ENCODE measurements around the gene CCNL1. TPM values are rescaled to one million over a fixed set of nuclear protein-coding genes. Genes with fewer than 3 reads are reported as not detected.
A peak's percentile ranks its signal among the peaks of the same experiment; 100 is the strongest.
"Not testable (repeated sequence)": the region's sequence is repeated elsewhere in the genome, so short reads cannot be mapped to it uniquely, and the experiment has no call there.

CCNL1 gene
- total RNA-seq, 1 donor = 194 TPM

GRCh38 chr3:157201648-157202278, 41.8 kb upstream of the CCNL1 start:
- Histone ChIP-seq H3K27me3 (ENCODE audit: insufficient read depth, low read length) (no peaks in the 10 kb centered on the region), H3K36me3 (ENCODE audit: insufficient read depth, low read length) (no peaks in the 10 kb centered on the region), H3K4me1 (ENCODE audit: insufficient read depth, low read length) (peaks cover 38% of the 10 kb centered on the region), H3K9me3 (ENCODE audit: low read depth, low read length) (no peaks in the 10 kb centered on the region), H3K27ac (ENCODE audit: low read depth, low read length) (no peak overlapping the region), H4K20me1 (ENCODE audit: insufficient read depth, low read length) (no peaks in the 10 kb centered on the region), H3K4me2 (ENCODE audit: insufficient read depth, low read length) (peak overlapping the region; percentile 25), H3K4me3 (ENCODE audit: insufficient read depth, low read length) (no peak overlapping the region), H3K79me2 (ENCODE audit: insufficient read depth, low read length) (no peaks in the 10 kb centered on the region), H2AFZ (ENCODE audit: low read length) (no peak overlapping the region)
- TF ChIP-seq CTCF (IDR thresholded peaks at IDR 0.05; ENCODE audit: extremely low read depth, low read depth, low read length) = peak; percentile 60
- DNase-seq (ENCODE audit: insufficient read length, low spot score, missing footprints) = no peak

GRCh38 chr3:157199841-157200240, 39.9 kb upstream of the CCNL1 start:
- H3K27me3 ChIP-seq (ENCODE audit: insufficient read depth, low read length) = no peaks in the 10 kb centered on the region
- no peaks in the 10 kb centered on the region for H3K36me3 ChIP-seq (ENCODE audit: insufficient read depth, low read length)
- H3K27ac ChIP-seq (ENCODE audit: low read depth, low read length) = peak overlapping the region; percentile 51
- H3K79me2 ChIP-seq (ENCODE audit: insufficient read depth, low read length) = no peaks in the 10 kb centered on the region
- peak overlapping the region; percentile 73 for H2AFZ ChIP-seq (ENCODE audit: low read length)
- H3K9me3 ChIP-seq (ENCODE audit: low read depth, low read length) = no peaks in the 10 kb centered on the region
- H3K4me2 ChIP-seq (ENCODE audit: insufficient read depth, low read length) = peak overlapping the region; percentile 49
- H4K20me1 ChIP-seq (ENCODE audit: insufficient read depth, low read length) = no peaks in the 10 kb centered on the region
- no peak for TF ChIP-seq CTCF (IDR thresholded peaks at IDR 0.05; ENCODE audit: extremely low read depth, low read depth, low read length)
- no peak overlapping the region for H3K4me3 ChIP-seq (ENCODE audit: insufficient read depth, low read length)
- DNase-seq (ENCODE audit: insufficient read length, low spot score, missing footprints) = peak; percentile 81
- peaks cover 24% of the 10 kb centered on the region for H3K4me1 ChIP-seq (ENCODE audit: insufficient read depth, low read length)

- peaks cover 10% of the 10 kb centered on the region for H3K4me1 ChIP-seq (ENCODE audit: insufficient read depth, low read length)
- no peak overlapping the region for H3K4me3 ChIP-seq (ENCODE audit: insufficient read depth, low read length)
- TF ChIP-seq CTCF (IDR thresholded peaks at IDR 0.05; ENCODE audit: extremely low read depth, low read depth, low read length) = no peak
- no peaks in the 10 kb centered on the region for H3K79me2 ChIP-seq (ENCODE audit: insufficient read depth, low read length)
- H3K27me3 ChIP-seq (ENCODE audit: insufficient read depth, low read length) = no peaks in the 10 kb centered on the region
- no peak overlapping the region for H3K27ac ChIP-seq (ENCODE audit: low read depth, low read length)
- no peaks in the 10 kb centered on the region for H4K20me1 ChIP-seq (ENCODE audit: insufficient read depth, low read length)
- H3K4me2 ChIP-seq (ENCODE audit: insufficient read depth, low read length) = no peak overlapping the region
- no peaks in the 10 kb centered on the region for H3K36me3 ChIP-seq (ENCODE audit: insufficient read depth, low read length)
- H2AFZ ChIP-seq (ENCODE audit: low read length) = no peak overlapping the region
- no peak for DNase-seq (ENCODE audit: insufficient read length, low spot score, missing footprints)
- H3K9me3 ChIP-seq (ENCODE audit: low read depth, low read length) = no peaks in the 10 kb centered on the region
Measured at GRCh38 chr3:157195965-157196364, 36.0 kb upstream of the CCNL1 start.

- H2AFZ ChIP-seq (ENCODE audit: low read length); H3K36me3 ChIP-seq (ENCODE audit: insufficient read depth, low read length): not testable (repeated sequence)
Measured at GRCh38 chr3:157191149-157191548, 31.2 kb upstream of the CCNL1 start.

More at GRCh38 chr3:157191149-157191548, 31.2 kb upstream of the CCNL1 start:
- DNase-seq (ENCODE audit: insufficient read length, low spot score, missing footprints); H3K4me3 ChIP-seq (ENCODE audit: insufficient read depth, low read length); H3K4me2 ChIP-seq (ENCODE audit: insufficient read depth, low read length); H3K27me3 ChIP-seq (ENCODE audit: insufficient read depth, low read length); H3K27ac ChIP-seq (ENCODE audit: low read depth, low read length); H4K20me1 ChIP-seq (ENCODE audit: insufficient read depth, low read length); H3K9me3 ChIP-seq (ENCODE audit: low read depth, low read length); H3K79me2 ChIP-seq (ENCODE audit: insufficient read depth, low read length); H3K4me1 ChIP-seq (ENCODE audit: insufficient read depth, low read length): not testable (repeated sequence)
